ENCODE data around the gene STUM. TPM values are rescaled to one million over a fixed set of nuclear protein-coding genes. Genes with fewer than 3 reads are reported as not detected.

Gene STUM
- total and polyA plus RNA-seq, 4 donors: 0.13 to 3.0 (median 1.7) TPM

GRCh38 chr1:226599636-226600238, 51.2 kb downstream of the STUM start:
- no peak for ATAC-seq (ENCODE audit: low FRiP score)
- intact Hi-C loops (cut with DNase I): loop anchor here in 1 of 2 donors (10.0 kb wide), 1 partner anchor 175 kb away; no protein-coding TSS in a partner anchor

GRCh38 chr1:226600254-226600653, 51.7 kb downstream of the STUM start:
- Histone ChIP-seq H3K4me3 (ENCODE audit: low read length in 2 of 2) (no peak overlapping the region), H3K27ac (ENCODE audit: low read depth in 1 of 2, low read length in 2 of 2) (no peak overlapping the region), H3K9me3 (ENCODE audit: control insufficient read depth, low read length) (no peaks in the 10 kb centered on the region), H3K4me1 (ENCODE audit: control insufficient read depth in 1 of 2, insufficient read depth in 2 of 2, low read length in 2 of 2) (no peaks in the 10 kb centered on the region), H3K36me3 (ENCODE audit: control insufficient read depth in 1 of 2, insufficient read depth in 2 of 2, low read length in 1 of 2) (no peaks in the 10 kb centered on the region), H3K27me3 (ENCODE audit: control insufficient read depth in 1 of 2, insufficient read depth in 2 of 2, low read length in 1 of 2) (no peaks in the 10 kb centered on the region)
- no peak for ATAC-seq (ENCODE audit: low FRiP score)
- intact Hi-C loops (cut with DNase I): loop anchor here in 1 of 2 donors (10.0 kb wide), 1 partner anchor 175 kb away; no protein-coding TSS in a partner anchor
- peak; percentile 21 to 44 for DNase-seq
- WGBS, 2 donors: 95 to 98% methylated on average over 4 of the region's 4 CpGs

More at GRCh38 chr1:226599636-226600238, 51.2 kb downstream of the STUM start:
- no peaks in the 10 kb centered on the region for H3K4me1 ChIP-seq (ENCODE audit: control insufficient read depth in 1 of 2, insufficient read depth in 2 of 2, low read length in 2 of 2)
- H3K4me3 ChIP-seq (ENCODE audit: low read length in 2 of 2): no peak overlapping the region
- no peaks in the 10 kb centered on the region for H3K36me3 ChIP-seq (ENCODE audit: control insufficient read depth in 1 of 2, insufficient read depth in 2 of 2, low read length in 1 of 2)
- peak in 1 of 2 donors; percentile 21 for DNase-seq
- H3K9me3 ChIP-seq (ENCODE audit: control insufficient read depth, low read length): no peaks in the 10 kb centered on the region
- H3K27me3 ChIP-seq (ENCODE audit: control insufficient read depth in 1 of 2, insufficient read depth in 2 of 2, low read length in 1 of 2): no peaks in the 10 kb centered on the region
- no peak overlapping the region for H3K27ac ChIP-seq (ENCODE audit: low read depth in 1 of 2, low read length in 2 of 2)

GRCh38 chr1:226601456-226601855, 52.9 kb downstream of the STUM start:
- Histone ChIP-seq H3K27ac (ENCODE audit: low read depth in 1 of 2, low read length in 2 of 2) (no peak overlapping the region), H3K9me3 (ENCODE audit: control insufficient read depth, low read length) (no peaks in the 10 kb centered on the region), H3K4me1 (ENCODE audit: control insufficient read depth in 1 of 2, insufficient read depth in 2 of 2, low read length in 2 of 2) (no peaks in the 10 kb centered on the region), H3K4me3 (ENCODE audit: low read length in 2 of 2) (no peak overlapping the region), H3K27me3 (ENCODE audit: control insufficient read depth in 1 of 2, insufficient read depth in 2 of 2, low read length in 1 of 2) (no peaks in the 10 kb centered on the region), H3K36me3 (ENCODE audit: control insufficient read depth in 1 of 2, insufficient read depth in 2 of 2, low read length in 1 of 2) (no peaks in the 10 kb centered on the region)
- intact Hi-C loops (cut with DNase I): loop anchor here in 1 of 2 donors (10.0 kb wide), 1 partner anchor 177 kb away; no protein-coding TSS in a partner anchor
- WGBS, 2 donors: 97 to 99% methylated on average over 9 of the region's 9 CpGs
- DNase-seq: peak; percentile 19 to 54
- ATAC-seq (ENCODE audit: low FRiP score): no peak

GRCh38 chr1:226602186-226603021, 53.8 kb downstream of the STUM start:
- no peak for ATAC-seq (ENCODE audit: low FRiP score)
- Histone ChIP-seq H3K4me3 (ENCODE audit: low read length in 2 of 2) (no peak overlapping the region), H3K36me3 (ENCODE audit: control insufficient read depth in 1 of 2, insufficient read depth in 2 of 2, low read length in 1 of 2) (no peaks in the 10 kb centered on the region), H3K27ac (ENCODE audit: low read depth in 1 of 2, low read length in 2 of 2) (no peak overlapping the region), H3K9me3 (ENCODE audit: control insufficient read depth, low read length) (no peaks in the 10 kb centered on the region), H3K4me1 (ENCODE audit: control insufficient read depth in 1 of 2, insufficient read depth in 2 of 2, low read length in 2 of 2) (no peaks in the 10 kb centered on the region), H3K27me3 (ENCODE audit: control insufficient read depth in 1 of 2, insufficient read depth in 2 of 2, low read length in 1 of 2) (no peaks in the 10 kb centered on the region)
- peak; percentile 52 to 82 for DNase-seq
- intact Hi-C loops (cut with DNase I): loop anchor here in 1 of 2 donors (10.0 kb wide), 1 partner anchor 178 kb away; no protein-coding TSS in a partner anchor
- WGBS, 2 donors: 58 to 61% methylated on average over 24 of the region's 24 CpGs

- WGBS, 2 donors: 76 to 77% methylated on average over 8 of the region's 8 CpGs
- Histone ChIP-seq H3K36me3 (ENCODE audit: control insufficient read depth in 1 of 2, insufficient read depth in 2 of 2, low read length in 1 of 2) (no peaks in the 10 kb centered on the region), H3K27ac (ENCODE audit: low read depth in 1 of 2, low read length in 2 of 2) (no peak overlapping the region), H3K27me3 (ENCODE audit: control insufficient read depth in 1 of 2, insufficient read depth in 2 of 2, low read length in 1 of 2) (no peaks in the 10 kb centered on the region), H3K4me3 (ENCODE audit: low read length in 2 of 2) (no peak overlapping the region), H3K9me3 (ENCODE audit: control insufficient read depth, low read length) (no peaks in the 10 kb centered on the region), H3K4me1 (ENCODE audit: control insufficient read depth in 1 of 2, insufficient read depth in 2 of 2, low read length in 2 of 2) (no peaks in the 10 kb centered on the region)
- intact Hi-C loops (cut with DNase I): loop anchor here in 1 of 2 donors (10.0 kb wide), 1 partner anchor 178 kb away; no protein-coding TSS in a partner anchor
- ATAC-seq (ENCODE audit: low FRiP score): no peak
- peak; percentile 61 to 82 for DNase-seq
Observed at GRCh38 chr1:226603022-226603857, 54.7 kb downstream of the STUM start.

- ATAC-seq (ENCODE audit: low FRiP score) (no peak), DNase-seq (peak; percentile 30 to 49)
- Histone ChIP-seq H3K4me1 (ENCODE audit: control insufficient read depth in 1 of 2, insufficient read depth in 2 of 2, low read length in 2 of 2) (no peaks in the 10 kb centered on the region), H3K36me3 (ENCODE audit: control insufficient read depth in 1 of 2, insufficient read depth in 2 of 2, low read length in 1 of 2) (no peaks in the 10 kb centered on the region), H3K27me3 (ENCODE audit: control insufficient read depth in 1 of 2, insufficient read depth in 2 of 2, low read length in 1 of 2) (no peaks in the 10 kb centered on the region), H3K4me3 (ENCODE audit: low read length in 2 of 2) (no peak overlapping the region), H3K9me3 (ENCODE audit: control insufficient read depth, low read length) (no peaks in the 10 kb centered on the region), H3K27ac (ENCODE audit: low read depth in 1 of 2, low read length in 2 of 2) (no peak overlapping the region)
- intact Hi-C loops (cut with DNase I): loop anchor here in 1 of 2 donors (10.0 kb wide), 1 partner anchor 179 kb away; no protein-coding TSS in a partner anchor
- WGBS, 2 donors: 83 to 89% methylated on average over 19 of the region's 19 CpGs
Observed at GRCh38 chr1:226603858-226604559, 55.4 kb downstream of the STUM start.

GRCh38 chr1:226604560-226605317, 56.2 kb downstream of the STUM start:
- no peaks in the 10 kb centered on the region for H3K36me3 ChIP-seq (ENCODE audit: control insufficient read depth in 1 of 2, insufficient read depth in 2 of 2, low read length in 1 of 2)
- no peaks in the 10 kb centered on the region for H3K9me3 ChIP-seq (ENCODE audit: control insufficient read depth, low read length)
- H3K27me3 ChIP-seq (ENCODE audit: control insufficient read depth in 1 of 2, insufficient read depth in 2 of 2, low read length in 1 of 2): no peaks in the 10 kb centered on the region
- WGBS, 2 donors: 88 to 89% methylated on average over 9 of the region's 9 CpGs
- DNase-seq (peak; percentile 44 to 61), ATAC-seq (ENCODE audit: low FRiP score) (no peak)
- intact Hi-C loops (cut with DNase I): loop anchor here in 1 of 2 donors (10.0 kb wide), 1 partner anchor 180 kb away; no protein-coding TSS in a partner anchor
- H3K27ac ChIP-seq (ENCODE audit: low read depth in 1 of 2, low read length in 2 of 2): no peak overlapping the region
- no peak overlapping the region for H3K4me3 ChIP-seq (ENCODE audit: low read length in 2 of 2)
- no peaks in the 10 kb centered on the region for H3K4me1 ChIP-seq (ENCODE audit: control insufficient read depth in 1 of 2, insufficient read depth in 2 of 2, low read length in 2 of 2)
